GM12878 (cell line): ENCODE results near the gene CACNA2D3. TPM values are rescaled to one million over a fixed set of nuclear protein-coding genes. Genes with fewer than 3 reads are reported as not detected.

ENCODE experiments used
- ATAC-seq: fragments of 200-7000 bp; cut with Tn5 transposase; 3 replicates; pipeline ENCODE4 v1.9.1; 2020; ENCODE audit warnings: mild to moderate bottlenecking, moderate library complexity
- BruUV-seq: library from RNA; stranded (reverse); fragments of 400-500 nt; replicated peaks from 2 replicates; lab custom pipeline; 2021; lab: Mats Ljungman, UMichigan
- CTCF ChIA-PET: fragments of 300-600 bp; sonication (Branson Sonifier 250); formaldehyde crosslinking; extraction: SDS; loops from one replicate; lab custom pipeline; 2021; ENCODE audit warnings: inconsistent platforms; lab: Yijun Ruan, JAX
- POLR2A ChIA-PET: fragments of 350-600 bp; formaldehyde crosslinking; extraction: SDS; loops from one replicate; lab custom pipeline; 2021; ENCODE audit warnings: inconsistent platforms; lab: Charles Lee
- RAD21 ChIA-PET: fragments of 300-600 bp; sonication (Branson Sonifier 250); formaldehyde crosslinking; loops from one replicate; lab custom pipeline; 2023; ENCODE audit warnings: antibody characterized with exemption; ENCODE audit not compliant: unreplicated experiment; lab: Charles Lee
- SMC1A ChIA-PET: fragments of 300-600 bp; sonication (Branson Sonifier 250); formaldehyde crosslinking; loops from one replicate; lab custom pipeline; 2023; ENCODE audit not compliant: unreplicated experiment, uncharacterized antibody; lab: Charles Lee
- DNase-seq: peaks from one replicate; pipeline ENCODE4 v3.0.0-alpha.2; 2011; ENCODE audit warnings: low read depth, low spot score
- FAIRE-seq: peaks from 3 replicates; lab custom pipeline; 2011; peaks lifted over from hg19 to GRCh38; lab: Jason Lieb, UNC
- H2AFZ ChIP-seq: 2 replicates; pipeline ENCODE4 v1.6.0; 2011; ENCODE audit warnings: low read depth, low read length, control low read depth; ENCODE audit not compliant: control insufficient read depth
- H3K27ac ChIP-seq: 2 replicates; pipeline ENCODE4 v1.5.1; 2011; ENCODE audit warnings: control low read depth; ENCODE audit not compliant: control insufficient read depth, insufficient read depth
- H3K27me3 ChIP-seq, 2 experiments: replicated peaks in 1 of 2; 2 replicates each; pipeline versions ENCODE4 v1.6.0 to v1.6.1; 2011; ENCODE audit warnings: low read length in 1 of 2; ENCODE audit not compliant: control insufficient read depth in 2 of 2, insufficient read depth in 2 of 2
- H3K36me3 ChIP-seq, 2 experiments: 2 replicates each; pipeline ENCODE4 v1.5.1; 2011; ENCODE audit warnings: low read length in 1 of 2; ENCODE audit not compliant: control insufficient read depth in 2 of 2, insufficient read depth in 2 of 2
- H3K4me1 ChIP-seq: 2 replicates; pipeline ENCODE4 v1.6.1; 2011; ENCODE audit warnings: mild to moderate bottlenecking, low read length, moderate library complexity, mixed read lengths; ENCODE audit not compliant: control insufficient read depth, insufficient read depth
- H3K4me2 ChIP-seq: 2 replicates; pipeline ENCODE4 v1.6.0; 2011; ENCODE audit warnings: control low read depth; ENCODE audit not compliant: control insufficient read depth, insufficient read depth
- H3K4me3 ChIP-seq: fragments of 200-600 bp; sonication (generic); 2 replicates; pipeline ENCODE4 v1.5.1; 2016
- H3K79me2 ChIP-seq: 2 replicates; pipeline ENCODE4 v1.6.0; 2011; ENCODE audit warnings: low read length; ENCODE audit not compliant: control insufficient read depth, insufficient read depth
- H3K9ac ChIP-seq: 2 replicates; pipeline ENCODE4 v1.8.0; 2011; ENCODE audit warnings: low read length, control low read depth, mixed read lengths; ENCODE audit not compliant: control insufficient read depth, insufficient read depth
- H3K9me3 ChIP-seq: replicated peaks from 3 replicates; pipeline ENCODE4 v1.5.1; 2011; ENCODE audit warnings: mild to moderate bottlenecking, low read length; ENCODE audit not compliant: control insufficient read depth, insufficient read depth
- H4K20me1 ChIP-seq: 2 replicates; pipeline ENCODE4 v1.6.0; 2011; ENCODE audit not compliant: control insufficient read depth, insufficient read depth
- BCL3 ChIP-seq: IDR thresholded peaks from 2 replicates; pipeline ENCODE4 v1.6.1; 2011; ENCODE audit warnings: borderline replicate concordance, low read depth, mild to moderate bottlenecking, moderate library complexity, low read length; ENCODE audit not compliant: insufficient read depth, poor library complexity, severe bottlenecking
- BCLAF1 ChIP-seq: fragments of 450-650 bp; IDR thresholded peaks from 2 replicates; pipeline ENCODE4 v1.6.1; 2017; ENCODE audit warnings: antibody characterized with exemption, mild to moderate bottlenecking, moderate library complexity
- CBFB ChIP-seq: IDR thresholded peaks from 2 replicates; pipeline ENCODE4 v1.6.1; 2016; ENCODE audit warnings: antibody characterized with exemption, low read depth
- CUX1 ChIP-seq: IDR thresholded peaks from 2 replicates; pipeline ENCODE4 v1.6.1; 2012; ENCODE audit warnings: improper control_type of control experiment, low read depth, low read length; ENCODE audit not compliant: insufficient replicate concordance
- DPF2 ChIP-seq: fragments of 450-650 bp; IDR thresholded peaks from 2 replicates; pipeline ENCODE4 v1.6.1; 2017; ENCODE audit warnings: mild to moderate bottlenecking
- HDGF ChIP-seq: fragments of 450-650 bp; IDR thresholded peaks from 2 replicates; pipeline ENCODE4 v1.6.1; 2016; ENCODE audit warnings: antibody characterized with exemption
- IKZF2 ChIP-seq, 2 experiments: fragments of 450-650 bp; IDR thresholded peaks; 2 replicates each; pipeline ENCODE4 v1.6.1; 2017; ENCODE audit warnings: mild to moderate bottlenecking in 2 of 2, moderate library complexity in 2 of 2
- MTA2 ChIP-seq: fragments of 450-650 bp; IDR thresholded peaks from 2 replicates; pipeline ENCODE4 v1.6.1; 2016; ENCODE audit warnings: low read depth, mild to moderate bottlenecking, moderate library complexity
- PAX5 ChIP-seq: IDR thresholded peaks from 2 replicates; pipeline ENCODE4 v1.6.1; 2011; ENCODE audit warnings: low read depth, low read length, borderline replicate concordance
- SMARCA5 ChIP-seq: fragments of 450-650 bp; IDR thresholded peaks from 2 replicates; pipeline ENCODE4 v1.6.1; 2017; ENCODE audit warnings: mild to moderate bottlenecking
- STAT1 ChIP-seq: fragments of 450-650 bp; conservative IDR thresholded peaks from 2 replicates; pipeline ENCODE4 v1.6.1; 2014; ENCODE audit warnings: antibody characterized with exemption, mild to moderate bottlenecking
- YBX1 ChIP-seq: fragments of 450-650 bp; IDR thresholded peaks from 2 replicates; pipeline ENCODE4 v1.6.1; 2016; ENCODE audit warnings: antibody characterized with exemption
- ZNF274 ChIP-seq: IDR thresholded peaks from one replicate; pipeline ENCODE4 v1.8.0; 2011; ENCODE audit not compliant: insufficient read length, insufficient read depth
- ZNF622 ChIP-seq: fragments of 450-650 bp; IDR thresholded peaks from 2 replicates; pipeline ENCODE4 v1.6.1; 2017; ENCODE audit warnings: mild to moderate bottlenecking, inconsistent platforms
- ZSCAN29 ChIP-seq: fragments of 450-650 bp; IDR thresholded peaks from 2 replicates; pipeline ENCODE4 v1.6.1; 2017; ENCODE audit warnings: mild to moderate bottlenecking, moderate library complexity
- WGBS: methylation state at CpG from one replicate; pipeline ENCODE4 v1.1.6; 2016; ENCODE audit warnings: low lambda C conversion rate; ENCODE audit not compliant: insufficient replicate concordance, insufficient coverage; ENCODE audit errors: missing lambda C conversion rate; 5-methylcytosine and 5-hydroxymethylcytosine counted together
- in situ Hi-C: fragments of 300-500 bp; cut with MboI; formaldehyde crosslinking; loops from 9 replicates; pipeline ENCODE4 v1.14.3; 2018; ENCODE audit warnings: mixed read lengths
- intact Hi-C: fragments of 100-400 bp; cut with micrococcal nuclease; formaldehyde crosslinking; loops from one replicate; pipeline ENCODE4 v1.14.2; 2022; ENCODE audit not compliant: unreplicated experiment
- polyA plus RNA-seq, 11 experiments: library from polyadenylated mRNA; depleted of rRNA in 4 of 11; unstranded in 6 of 11; stranded (reverse) in 5 of 11; fragments of >200 nt; fragmentation: Nextera tagmentation in 4 of 11; fragmentation: Illumina TruSeq in 1 of 11; extraction: Ambion mirVana in 4 of 11; extraction: Trizol in 1 of 11; gene quantifications; 1 replicate in 1 of 11; 2 replicates in 10 of 11; pipeline versions ENCODE4 v1.2.1 to v1.2.3, GENCODE V29; 2011 to 2016; ENCODE audit warnings: inconsistent platforms in 2 of 11, missing spikeins in 2 of 11, low read depth in 1 of 11
- total RNA-seq, 4 experiments: library from RNA; depleted of rRNA in 3 of 4; stranded (reverse); fragments of >200 nt in 3 of 4; fragmentation: Illumina TruSeq in 1 of 4; extraction: Trizol in 1 of 4; gene quantifications; 2 replicates each; pipeline versions ENCODE4 v1.2.1 to v1.2.3, GENCODE V29; 2013 to 2021

The CACNA2D3 gene
- total and polyA plus RNA-seq, 10 of the 15 experiments (the other 5 are each of a cell fraction or from before 2014, with no cell fraction given): not detected

- TF ChIP-seq CUX1: no peak
- no peak for TF ChIP-seq STAT1
- no peak for TF ChIP-seq ZNF622
- TF ChIP-seq ZNF274: no peak
Measured at GRCh38 chr3:54426381-54426780, 304.0 kb downstream of the CACNA2D3 start (continued).

GRCh38 chr3:54427501-54427900, 305.1 kb downstream of the CACNA2D3 start:
- no peak for DNase-seq
- in situ Hi-C loops: loop anchor here (10.0 kb wide), 1 partner anchor 1827 kb away; no protein-coding TSS in a partner anchor
- H3K4me3 ChIP-seq: no peak overlapping the region
- H3K4me1 ChIP-seq: no peaks in the 10 kb centered on the region
- H4K20me1 ChIP-seq: no peaks in the 10 kb centered on the region
- ChIA-PET SMC1A (no interaction called here), CTCF (interaction anchor here (0.5 to 2.4 kb wide), 4 partner anchors 11 to 489 kb away, joined by 3 to 8 read pairs (median 4); no protein-coding TSS in a partner anchor), POLR2A (no interaction called here), RAD21 (no interaction called here)
- no peak overlapping the region for H3K4me2 ChIP-seq
- no peaks in the 10 kb centered on the region for H3K79me2 ChIP-seq
- no peak overlapping the region for H3K27ac ChIP-seq
- no peak for FAIRE-seq
- 97% methylated on average over 2 of the region's 2 CpGs for WGBS
- H3K36me3 ChIP-seq: no peaks in the 10 kb centered on the region
- H3K27me3 ChIP-seq: no peaks in the 10 kb centered on the region; a peak in 1 of 4 replicates
- no peak overlapping the region for H3K9ac ChIP-seq
- H3K9me3 ChIP-seq: no peaks in the 10 kb centered on the region
- intact Hi-C loops: loop anchor here (5.0 kb wide), 1 partner anchor 425 kb away; no protein-coding TSS in a partner anchor
- no peak for ATAC-seq
- BruUV-seq: no TSS peak
- H2AFZ ChIP-seq: no peak overlapping the region
- TF ChIP-seq CBFB: no peak
- no peak for TF ChIP-seq BCL3
- no peak for TF ChIP-seq SMARCA5
- TF ChIP-seq DPF2: no peak
- no peak for TF ChIP-seq ZSCAN29
- no peak for TF ChIP-seq YBX1
- TF ChIP-seq BCLAF1: no peak
- no peak for TF ChIP-seq HDGF
- no peak for TF ChIP-seq PAX5
- no peak for TF ChIP-seq MTA2
- no peak for TF ChIP-seq IKZF2 (IDR thresholded peaks at IDR 0.05)
